Progenitor cell of endocrine pancreas (in vitro differentiated cells): ENCODE data around the gene SPTLC3. TPM values are rescaled to one million over a fixed set of nuclear protein-coding genes. Genes with fewer than 3 reads are reported as not detected.

Source experiments
- DNase-seq: peaks from one replicate; pipeline ENCODE4 v3.0.0; 2021; ENCODE audit warnings: low spot score; ENCODE audit not compliant: unreplicated experiment
- H3K27ac Mint-ChIP-seq: 2 replicates; pipeline ENCODE4 v1.8.0; 2021; ENCODE audit warnings: mild to moderate bottlenecking, moderate library complexity, mixed read lengths
- H3K27me3 Mint-ChIP-seq: 2 replicates; pipeline ENCODE4 v1.8.0; 2021; ENCODE audit warnings: mixed read lengths
- H3K36me3 Mint-ChIP-seq: 2 replicates; pipeline ENCODE4 v1.8.0; 2022; ENCODE audit warnings: mixed read lengths; ENCODE audit not compliant: insufficient read depth
- H3K4me1 Mint-ChIP-seq: 2 replicates; pipeline ENCODE4 v1.8.0; 2021; ENCODE audit warnings: low read depth, mixed read lengths
- H3K4me3 Mint-ChIP-seq: 2 replicates; pipeline ENCODE4 v1.8.0; 2021; ENCODE audit warnings: low read depth, mild to moderate bottlenecking, moderate library complexity, mixed read lengths
- H3K9me3 Mint-ChIP-seq: 2 replicates; pipeline ENCODE4 v1.8.0; 2021; ENCODE audit warnings: low read depth, mixed read lengths
- CTCF ChIP-seq: fragments of 200-600 bp; sonication (generic); IDR thresholded peaks from one replicate; pipeline ENCODE4 v1.5.0; 2021; ENCODE audit warnings: antibody characterized with exemption, mild to moderate bottlenecking; ENCODE audit not compliant: unreplicated experiment
- total RNA-seq: library from RNA; stranded (reverse); gene quantifications from 2 replicates; pipeline ENCODE4 v1.2.1, GENCODE V29; 2021

Gene SPTLC3
- total RNA-seq, 1 donor from 2014 or later, result 52.2 TPM

- Mint-ChIP-seq H3K27ac (no peak overlapping the region), H3K4me1 (peaks cover under 1% of the 10 kb centered on the region), H3K36me3 (peaks cover 61% of the 10 kb centered on the region), H3K9me3 (peaks cover 10% of the 10 kb centered on the region), H3K27me3 (no peaks in the 10 kb centered on the region), H3K4me3 (no peak overlapping the region)
- no peak for TF ChIP-seq CTCF
- DNase-seq, result no peak
Measured at GRCh38 chr20:13028673-13029072, 19.9 kb downstream of the SPTLC3 start.

- Mint-ChIP-seq H3K27ac (no peak overlapping the region), H3K4me1 (peaks cover 9% of the 10 kb centered on the region), H3K27me3 (no peaks in the 10 kb centered on the region), H3K36me3 (peaks cover 62% of the 10 kb centered on the region), H3K9me3 (peaks cover 13% of the 10 kb centered on the region), H3K4me3 (no peak overlapping the region)
- no peak for TF ChIP-seq CTCF
- DNase-seq, result no peak
Measured at GRCh38 chr20:13029687-13030375, 21.1 kb downstream of the SPTLC3 start.

- no peak overlapping the region for H3K27ac Mint-ChIP-seq
- H3K36me3 Mint-ChIP-seq, result peaks cover 54% of the 10 kb centered on the region
Measured at GRCh38 chr20:13031751-13032150, 23.0 kb downstream of the SPTLC3 start.

GRCh38 chr20:13034115-13034514 lies 25.3 kb downstream of the SPTLC3 start:
- Mint-ChIP-seq H3K4me3 (no peak overlapping the region), H3K36me3 (peaks cover 47% of the 10 kb centered on the region), H3K27me3 (no peaks in the 10 kb centered on the region), H3K9me3 (peaks cover 19% of the 10 kb centered on the region), H3K27ac (no peak overlapping the region), H3K4me1 (peaks cover 32% of the 10 kb centered on the region)
- TF ChIP-seq CTCF, result no peak
- DNase-seq, result no peak

More at GRCh38 chr20:13031751-13032150, 23.0 kb downstream of the SPTLC3 start:
- H3K27me3 Mint-ChIP-seq, result no peaks in the 10 kb centered on the region
- no peak for DNase-seq
- peaks cover 16% of the 10 kb centered on the region for H3K9me3 Mint-ChIP-seq
- no peak overlapping the region for H3K4me3 Mint-ChIP-seq
- peaks cover 24% of the 10 kb centered on the region for H3K4me1 Mint-ChIP-seq
- TF ChIP-seq CTCF, result no peak

GRCh38 chr20:13034936-13035335 lies 26.2 kb downstream of the SPTLC3 start:
- H3K27ac Mint-ChIP-seq, result peak overlapping the region; percentile 41
- TF ChIP-seq CTCF, result no peak
- H3K27me3 Mint-ChIP-seq, result no peaks in the 10 kb centered on the region
- H3K36me3 Mint-ChIP-seq, result peaks cover 44% of the 10 kb centered on the region
- H3K4me1 Mint-ChIP-seq, result peaks cover 32% of the 10 kb centered on the region
- DNase-seq, result no peak
- peaks cover 19% of the 10 kb centered on the region for H3K9me3 Mint-ChIP-seq
- no peak overlapping the region for H3K4me3 Mint-ChIP-seq
